Measurements from ENCODE around the gene SLC10A7. TPM values are rescaled to one million over a fixed set of nuclear protein-coding genes. Genes with fewer than 3 reads are reported as not detected.

The SLC10A7 gene
- total RNA-seq, 1 experiment from 2014 or later, result 15.9 TPM

DNA sequence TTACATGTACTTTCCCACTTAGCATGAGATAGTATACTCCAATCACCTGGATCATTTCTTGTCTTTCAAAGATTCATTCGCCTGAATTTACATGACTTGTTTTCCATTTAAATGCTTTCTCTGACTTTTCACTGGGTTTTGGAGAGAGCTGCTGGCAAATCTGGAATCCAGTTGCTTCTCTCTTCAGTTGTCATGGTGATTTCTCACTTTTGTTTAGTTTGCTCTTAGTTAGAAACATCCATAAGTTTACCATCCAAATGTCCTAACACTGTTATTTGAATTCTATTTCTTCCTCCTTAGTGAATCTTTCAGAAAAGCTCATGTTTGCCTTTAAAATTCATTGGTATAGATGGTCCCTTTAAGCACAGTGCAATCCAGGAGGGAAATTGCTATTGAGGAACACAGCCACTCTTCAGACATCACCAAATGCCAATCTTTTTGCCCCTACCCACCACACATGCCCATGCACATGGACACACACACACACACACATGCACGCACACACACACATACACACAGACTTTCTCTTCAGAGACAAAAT, 255.7 kb downstream of the SLC10A7 start:
- no peaks in the 10 kb centered on the region for H3K9me3 Mint-ChIP-seq (ENCODE audit: low read depth, unreplicated experiment)
- CTCF ChIA-PET, result no interaction called here
- peaks cover 3% of the 10 kb centered on the region for H3K36me3 Mint-ChIP-seq (ENCODE audit: insufficient read depth, unreplicated experiment)
- H3K27ac Mint-ChIP-seq (ENCODE audit: unreplicated experiment), result no peak overlapping the region
- TF ChIP-seq CTCF (IDR thresholded peaks at IDR 0.05; ENCODE audit: unreplicated experiment), result no peak
- no peaks in the 10 kb centered on the region for H3K27me3 Mint-ChIP-seq (ENCODE audit: unreplicated experiment)
- no peak overlapping the region for H3K4me3 Mint-ChIP-seq (ENCODE audit: low read depth, unreplicated experiment)
- H3K4me1 Mint-ChIP-seq (ENCODE audit: low read depth, unreplicated experiment), result peaks cover 7% of the 10 kb centered on the region
- intact Hi-C loops (cut with micrococcal nuclease; ENCODE audit: unreplicated experiment), result no loop called here
- no peak for DNase-seq
- BruUV-seq (replicated peaks), result no TSS peak

DNA sequence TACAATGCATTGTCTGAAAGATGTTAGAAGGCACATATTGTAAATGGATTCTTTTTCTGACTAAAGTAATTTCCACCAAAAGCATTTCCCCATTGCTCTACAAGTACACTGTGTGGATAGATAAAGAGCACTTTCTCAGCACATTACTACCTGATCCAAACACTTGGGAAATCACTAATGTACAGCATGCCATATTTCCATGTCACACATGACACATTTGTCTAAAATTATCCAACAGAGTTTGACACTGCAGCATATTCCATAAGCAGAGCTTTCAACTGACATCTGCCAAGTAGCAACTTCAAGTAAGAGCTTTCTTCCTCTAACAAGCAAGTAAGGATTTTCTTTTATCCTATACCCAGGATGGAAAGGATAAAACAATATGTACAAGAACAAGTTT, 257.9 kb downstream of the SLC10A7 start:
- BruUV-seq (replicated peaks), result no TSS peak
- no peak for TF ChIP-seq CTCF (IDR thresholded peaks at IDR 0.05; ENCODE audit: unreplicated experiment)
- intact Hi-C loops (cut with micrococcal nuclease; ENCODE audit: unreplicated experiment), result no loop called here
- Mint-ChIP-seq H3K27ac (ENCODE audit: unreplicated experiment) (no peak overlapping the region), H3K27me3 (ENCODE audit: unreplicated experiment) (no peaks in the 10 kb centered on the region), H3K4me3 (ENCODE audit: low read depth, unreplicated experiment) (no peak overlapping the region), H3K36me3 (ENCODE audit: insufficient read depth, unreplicated experiment) (peaks cover 6% of the 10 kb centered on the region), H3K4me1 (ENCODE audit: low read depth, unreplicated experiment) (peaks cover 12% of the 10 kb centered on the region), H3K9me3 (ENCODE audit: low read depth, unreplicated experiment) (no peaks in the 10 kb centered on the region)
- no peak for DNase-seq
- CTCF ChIA-PET, result no interaction called here

- DNase-seq, result no peak
- Mint-ChIP-seq H3K27me3 (ENCODE audit: unreplicated experiment) (no peaks in the 10 kb centered on the region), H3K27ac (ENCODE audit: unreplicated experiment) (no peak overlapping the region), H3K4me3 (ENCODE audit: low read depth, unreplicated experiment) (no peak overlapping the region), H3K4me1 (ENCODE audit: low read depth, unreplicated experiment) (peaks cover 12% of the 10 kb centered on the region), H3K9me3 (ENCODE audit: low read depth, unreplicated experiment) (no peaks in the 10 kb centered on the region), H3K36me3 (ENCODE audit: insufficient read depth, unreplicated experiment) (peaks cover 6% of the 10 kb centered on the region)
- intact Hi-C loops (cut with micrococcal nuclease; ENCODE audit: unreplicated experiment), result no loop called here
- CTCF ChIA-PET, result no interaction called here
- TF ChIP-seq CTCF (IDR thresholded peaks at IDR 0.05; ENCODE audit: unreplicated experiment), result no peak
- BruUV-seq (replicated peaks), result no TSS peak
Observed at GRCh38 chr4:146261041-146261440, 260.7 kb downstream of the SLC10A7 start.

DNA sequence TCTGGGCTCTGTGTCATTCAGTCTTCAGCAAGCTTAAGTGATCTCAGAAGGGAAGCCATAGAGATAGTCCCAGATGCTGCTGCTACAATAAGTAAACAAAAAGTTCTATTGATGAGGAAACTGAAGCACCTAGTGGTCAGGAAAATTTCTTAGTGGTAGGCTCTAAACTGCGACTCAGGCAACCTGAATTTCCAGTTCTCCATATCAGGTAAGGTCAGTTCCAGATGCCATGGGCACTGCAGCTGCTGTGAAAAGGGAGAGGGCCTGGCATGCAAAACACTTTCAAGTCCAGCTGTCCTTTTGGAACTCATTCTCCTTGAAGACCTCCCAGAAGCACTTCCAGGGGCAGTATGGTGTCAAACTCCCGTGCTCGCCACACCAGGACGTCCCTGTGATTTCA, 261.2 kb downstream of the SLC10A7 start:
- no TSS peak for BruUV-seq (replicated peaks)
- no peak overlapping the region for H3K27ac Mint-ChIP-seq (ENCODE audit: unreplicated experiment)

More for the DNA sequence above, 261.2 kb downstream of the SLC10A7 start:
- H3K4me3 Mint-ChIP-seq (ENCODE audit: low read depth, unreplicated experiment), result no peak overlapping the region
- intact Hi-C loops (cut with micrococcal nuclease; ENCODE audit: unreplicated experiment), result no loop called here
- H3K9me3 Mint-ChIP-seq (ENCODE audit: low read depth, unreplicated experiment), result no peaks in the 10 kb centered on the region
- no peak for TF ChIP-seq CTCF (IDR thresholded peaks at IDR 0.05; ENCODE audit: unreplicated experiment)
- CTCF ChIA-PET, result no interaction called here
- peaks cover 12% of the 10 kb centered on the region for H3K4me1 Mint-ChIP-seq (ENCODE audit: low read depth, unreplicated experiment)
- H3K36me3 Mint-ChIP-seq (ENCODE audit: insufficient read depth, unreplicated experiment), result peaks cover 6% of the 10 kb centered on the region
- peak; percentile 16 for DNase-seq
- no peaks in the 10 kb centered on the region for H3K27me3 Mint-ChIP-seq (ENCODE audit: unreplicated experiment)
